Measurements from ENCODE around the gene VIT. TPM values are rescaled to one million over a fixed set of nuclear protein-coding genes. Genes with fewer than 3 reads are reported as not detected.

The VIT gene
- total and polyA plus RNA-seq, 4 donors, result 0.07 to 0.17 (median 0.09) TPM; not detected in 1

- Histone ChIP-seq H3K27me3 (ENCODE audit: control insufficient read depth in 4 of 4, insufficient read depth in 4 of 4, low read length in 3 of 4) (no peaks in the 10 kb centered on the region), H3K27ac (ENCODE audit: low read depth in 1 of 2, low read length in 2 of 2) (no peak overlapping the region), H3K9ac (ENCODE audit: low read depth in 1 of 2, low read length in 2 of 2) (no peak overlapping the region), H3K4me3 (ENCODE audit: low read depth in 1 of 3, low read length in 3 of 3) (no peak overlapping the region), H3K36me3 (ENCODE audit: control insufficient read depth in 4 of 4, insufficient read depth in 3 of 4, low read depth in 1 of 4, low read length in 3 of 4) (no peaks in the 10 kb centered on the region), H3K9me3 (ENCODE audit: control insufficient read depth in 4 of 4, low read length in 3 of 4) (no peaks in the 10 kb centered on the region), H3K4me1 (ENCODE audit: control insufficient read depth in 4 of 4, insufficient read depth in 4 of 4, low read length in 3 of 4) (no peaks in the 10 kb centered on the region)
- DNase-seq (ENCODE audit: low spot score), result no peak
- TF ChIP-seq RAD21 (IDR thresholded peaks at IDR 0.05) (peak; percentile 41 to 45), YY1 (IDR thresholded peaks at IDR 0.05) (no peak)
- 52% methylated on average over 1 of the region's 1 CpG for WGBS
Measured at GRCh38 chr2:36672199-36672598, 24.3 kb upstream of the VIT start.

- no peaks in the 10 kb centered on the region for H3K36me3 ChIP-seq (ENCODE audit: control insufficient read depth in 4 of 4, insufficient read depth in 3 of 4, low read depth in 1 of 4, low read length in 3 of 4)
- TF ChIP-seq ZBTB33 (IDR thresholded peaks at IDR 0.05), result no peak
- TF ChIP-seq HNF4G (IDR thresholded peaks at IDR 0.05), result no peak
- TF ChIP-seq RAD21 (IDR thresholded peaks at IDR 0.05), result no peak
- no peak for TF ChIP-seq REST (IDR thresholded peaks at IDR 0.05)
- no peak for TF ChIP-seq FOXA1 (IDR thresholded peaks at IDR 0.05)
- no peak for TF ChIP-seq TAF1 (conservative IDR thresholded peaks at IDR 0.05)
- TF ChIP-seq EGR1 (IDR thresholded peaks at IDR 0.05; ENCODE audit: low read depth in 2 of 2), result no peak
- no peak for TF ChIP-seq NR2F2 (IDR thresholded peaks at IDR 0.05)
- TF ChIP-seq ATF3 (IDR thresholded peaks at IDR 0.05), result no peak
- TF ChIP-seq RXRA (IDR thresholded peaks at IDR 0.05), result no peak
- no peak for TF ChIP-seq FOXA2 (IDR thresholded peaks at IDR 0.05)
- TF ChIP-seq JUND (IDR thresholded peaks at IDR 0.05), result no peak
- no peak for TF ChIP-seq GABPA (IDR thresholded peaks at IDR 0.05 in 1 of 2, conservative IDR thresholded peaks at IDR 0.05 in 1 of 2)
- TF ChIP-seq SP1 (IDR thresholded peaks at IDR 0.05), result no peak
- TF ChIP-seq CTCF (IDR thresholded peaks at IDR 0.05; ENCODE audit: low read depth, low read length, missing input control), result no peak
- TF ChIP-seq HNF4A (conservative IDR thresholded peaks at IDR 0.05), result no peak
- TF ChIP-seq MAX (IDR thresholded peaks at IDR 0.05), result no peak
- TF ChIP-seq YY1 (IDR thresholded peaks at IDR 0.05), result no peak
- peaks cover 0 to 5% (median 2%) of the 10 kb centered on the region in 4 donors for H3K9me3 ChIP-seq (ENCODE audit: control insufficient read depth in 4 of 4, low read length in 3 of 4)
- H3K9ac ChIP-seq (ENCODE audit: low read depth in 1 of 2, low read length in 2 of 2), result no peak overlapping the region
- no peak overlapping the region for H3K4me3 ChIP-seq (ENCODE audit: low read depth in 1 of 3, low read length in 3 of 3)
- no peak overlapping the region for H3K27ac ChIP-seq (ENCODE audit: low read depth in 1 of 2, low read length in 2 of 2)
- no peaks in the 10 kb centered on the region for H3K4me1 ChIP-seq (ENCODE audit: control insufficient read depth in 4 of 4, insufficient read depth in 4 of 4, low read length in 3 of 4)
- H3K27me3 ChIP-seq (ENCODE audit: control insufficient read depth in 4 of 4, insufficient read depth in 4 of 4, low read length in 3 of 4), result no peaks in the 10 kb centered on the region
- DNase-seq (ENCODE audit: low spot score), result no peak
Measured at GRCh38 chr2:36675579-36676282, 20.8 kb upstream of the VIT start.

Data from liver (tissue), 9 donors.